GM18498 (cell line): Measurements from ENCODE around the gene HDDC3.

Experiments
- ATAC-seq: cut with Tn5 transposase; IDR thresholded peaks from one replicate; pipeline ENCODE4 v1.9.1; 2021; ENCODE audit warnings: mild to moderate bottlenecking, moderate library complexity; ENCODE audit not compliant: unreplicated experiment

HDDC3 gene

GRCh38 chr15:90954712-90955623, 22.6 kb upstream of the HDDC3 start, which contains the start of gene RCCD1:
Gene RCCD1, plus strand, starts transcription at chr15:90954884. Its CDS starts 1,851 bp downstream, at chr15:90956735.
- peak; percentile 94 for ATAC-seq

- no peak for ATAC-seq
These were observed 21.8 kb upstream of the HDDC3 start for GRCh38 chr15:90953947-90954711.

- no peak for ATAC-seq
These were observed 20.7 kb upstream of the HDDC3 start for GRCh38 chr15:90952901-90953677.

- no peak for ATAC-seq
These were observed 18.3 kb upstream of the HDDC3 start for GRCh38 chr15:90950676-90951075.

- no peak for ATAC-seq
These were observed 17.8 kb upstream of the HDDC3 start for GRCh38 chr15:90949979-90950675.

- no peak for ATAC-seq
These were observed 16.2 kb upstream of the HDDC3 start for GRCh38 chr15:90948506-90948905.

- no peak for ATAC-seq
These were observed 15.4 kb upstream of the HDDC3 start for GRCh38 chr15:90947577-90948357.

GRCh38 chr15:90946941-90947576, 14.7 kb upstream of the HDDC3 start:
- ATAC-seq, result no peak

GRCh38 chr15:90946538-90946937, 14.2 kb upstream of the HDDC3 start:
- no peak for ATAC-seq

GRCh38 chr15:90945091-90945490, 12.7 kb upstream of the HDDC3 start:
- ATAC-seq, result no peak

- no peak for ATAC-seq
These were observed 10.2 kb upstream of the HDDC3 start for GRCh38 chr15:90942354-90943120.

GRCh38 chr15:90941038-90941437, 8.7 kb upstream of the HDDC3 start:
- ATAC-seq, result no peak

- no peak for ATAC-seq
These were observed 7.4 kb upstream of the HDDC3 start for GRCh38 chr15:90939756-90940155.

- ATAC-seq, result no peak
These were observed 5.9 kb upstream of the HDDC3 start for GRCh38 chr15:90938261-90938660.

GRCh38 chr15:90936823-90937222, 4.5 kb upstream of the HDDC3 start:
- no peak for ATAC-seq

GRCh38 chr15:90934949-90935751, 2.8 kb upstream of the HDDC3 start, which contains the start of gene UNC45A:
Gene UNC45A, plus strand, starts transcription at chr15:90935285. Its CDS starts 40 bp downstream, at chr15:90935325.
- ATAC-seq, result peak; percentile 73

GRCh38 chr15:90934256-90934948, 2.1 kb upstream of the HDDC3 start:
- peak; percentile 39 for ATAC-seq
